Liver (tissue), 9 donors: Measurements from ENCODE around the gene CEP63. TPM values are rescaled to one million over a fixed set of nuclear protein-coding genes. Genes with fewer than 3 reads are reported as not detected.

Experiments
- DNase-seq: peaks from one replicate; pipeline ENCODE4 v3.0.0-alpha.2; 2017; ENCODE audit warnings: low spot score
- H3K27ac ChIP-seq, 2 donors: one replicate each; pipeline ENCODE4 v1.7.0; 2013; ENCODE audit warnings: inconsistent platforms in 2 of 2, low read length in 2 of 2, control low read depth in 1 of 2, low read depth in 1 of 2, mild to moderate bottlenecking in 1 of 2
- H3K27me3 ChIP-seq, 4 donors: one replicate each; pipeline versions ENCODE4 v1.6.1 to v1.7.0; 2013; ENCODE audit warnings: low read length in 3 of 4, inconsistent platforms in 1 of 4, mild to moderate bottlenecking in 1 of 4, moderate library complexity in 1 of 4; ENCODE audit not compliant: control insufficient read depth in 4 of 4, insufficient read depth in 4 of 4
- H3K36me3 ChIP-seq, 4 donors: one replicate each; pipeline versions ENCODE4 v1.6.1 to v1.7.0; 2013; ENCODE audit warnings: low read length in 3 of 4, mild to moderate bottlenecking in 3 of 4, low read depth in 1 of 4, moderate library complexity in 1 of 4; ENCODE audit not compliant: control insufficient read depth in 4 of 4, insufficient read depth in 3 of 4
- H3K4me1 ChIP-seq, 4 donors: one replicate each; pipeline versions ENCODE4 v1.6.1 to v1.7.0; 2013; ENCODE audit warnings: low read length in 3 of 4, mild to moderate bottlenecking in 3 of 4, moderate library complexity in 1 of 4; ENCODE audit not compliant: control insufficient read depth in 4 of 4, insufficient read depth in 4 of 4
- H3K4me3 ChIP-seq, 3 donors: one replicate each; pipeline versions ENCODE4 v1.6.1 to v1.7.0; 2013; ENCODE audit warnings: low read length in 3 of 3, control low read depth in 1 of 3, low read depth in 1 of 3, mild to moderate bottlenecking in 1 of 3
- H3K9ac ChIP-seq, 2 donors: one replicate each; pipeline ENCODE4 v1.7.0; 2013; ENCODE audit warnings: low read length in 2 of 2, mild to moderate bottlenecking in 2 of 2, moderate library complexity in 2 of 2, control low read depth in 1 of 2, low read depth in 1 of 2
- H3K9me3 ChIP-seq, 4 donors: one replicate each; pipeline versions ENCODE4 v1.6.1 to v1.7.0; 2013; ENCODE audit warnings: low read length in 3 of 4; ENCODE audit not compliant: control insufficient read depth in 4 of 4
- EGR1 ChIP-seq, 2 donors: IDR thresholded peaks; 2 replicates each; pipeline ENCODE4 v1.6.1; 2016 to 2018; ENCODE audit warnings: antibody characterized with exemption in 2 of 2, low read depth in 2 of 2
- FOXA1 ChIP-seq: IDR thresholded peaks from 2 replicates; pipeline ENCODE4 v1.6.1; 2016; ENCODE audit warnings: antibody characterized with exemption
- FOXA2 ChIP-seq: IDR thresholded peaks from 2 replicates; pipeline ENCODE4 v1.6.1; 2016; ENCODE audit warnings: antibody characterized with exemption
- GABPA ChIP-seq, 2 donors: IDR thresholded peaks in 1 of 2; conservative IDR thresholded peaks in 1 of 2; 2 replicates each; pipeline ENCODE4 v1.6.1; 2016; ENCODE audit warnings: antibody characterized with exemption in 2 of 2, mild to moderate bottlenecking in 1 of 2, moderate library complexity in 1 of 2
- HNF4A ChIP-seq, 2 donors: conservative IDR thresholded peaks; 2 replicates each; pipeline ENCODE4 v1.6.1; 2016; ENCODE audit warnings: antibody characterized with exemption in 2 of 2, mild to moderate bottlenecking in 2 of 2
- HNF4G ChIP-seq: IDR thresholded peaks from 2 replicates; pipeline ENCODE4 v1.6.1; 2016; ENCODE audit warnings: antibody characterized with exemption
- JUND ChIP-seq, 2 donors: IDR thresholded peaks; 2 replicates each; pipeline ENCODE4 v1.6.1; 2016; ENCODE audit warnings: antibody characterized with exemption in 2 of 2
- MAX ChIP-seq: IDR thresholded peaks from 2 replicates; pipeline ENCODE4 v1.6.1; 2016; ENCODE audit warnings: antibody characterized with exemption
- RXRA ChIP-seq, 2 donors: IDR thresholded peaks; 2 replicates each; pipeline ENCODE4 v1.6.1; 2017 to 2018; ENCODE audit warnings: antibody characterized with exemption in 2 of 2, mild to moderate bottlenecking in 1 of 2
- SP1 ChIP-seq: IDR thresholded peaks from 2 replicates; pipeline ENCODE4 v1.6.1; 2018; ENCODE audit warnings: antibody characterized with exemption, mild to moderate bottlenecking
- YY1 ChIP-seq: IDR thresholded peaks from 2 replicates; pipeline ENCODE4 v1.6.1; 2016; ENCODE audit warnings: antibody characterized with exemption, mild to moderate bottlenecking
- ZBTB33 ChIP-seq: IDR thresholded peaks from 2 replicates; pipeline ENCODE4 v1.6.1; 2016; ENCODE audit warnings: antibody characterized with exemption
- WGBS: extraction: QIAGEN DNeasy Blood & Tissue Kit; methylation state at CpG from one replicate; pipeline ENCODE4 v1.1.7; 2013; 5-methylcytosine and 5-hydroxymethylcytosine counted together
- polyA plus RNA-seq, 2 donors: library from polyadenylated mRNA; stranded (reverse) in 1 of 2; unstranded in 1 of 2; fragments of 200-250 nt in 1 of 2; fragments of >200 nt in 1 of 2; fragmentation: Nextera tagmentation in 1 of 2; extraction: Ambion mirVana in 1 of 2; gene quantifications; one replicate each; pipeline versions ENCODE4 v1.2.1 to v1.2.3, GENCODE V29; 2013 to 2015
- total RNA-seq, 2 donors: library from RNA; depleted of rRNA; stranded (reverse); fragments of >200 nt; gene quantifications; one replicate each; pipeline ENCODE4 v1.2.3, GENCODE V29; 2014
- TF ChIP-seq, protein P1 (sequence below): IDR thresholded peaks from 2 replicates; pipeline ENCODE4 v1.6.1; 2016; ENCODE audit warnings: antibody characterized with exemption, mild to moderate bottlenecking
- TF ChIP-seq, protein P2 (sequence below): IDR thresholded peaks from 2 replicates; pipeline ENCODE4 v1.6.1; 2016; ENCODE audit warnings: antibody characterized with exemption
- TF ChIP-seq, protein P3 (sequence below): fragments of 150-350 bp; IDR thresholded peaks from 2 replicates; pipeline ENCODE4 v1.5.1; 2017; ENCODE audit warnings: improper control_type of control experiment, low read depth, low read length; ENCODE audit not compliant: missing input control
- donor health status: healthy.
- donor health status: healthy.
- donor health status: healthy.
- donor health status: healthy.
- donor health status: healthy.

Gene CEP63
- total and polyA plus RNA-seq, 4 donors = 8.1 to 16.1 (median 12.7) TPM

DNA sequence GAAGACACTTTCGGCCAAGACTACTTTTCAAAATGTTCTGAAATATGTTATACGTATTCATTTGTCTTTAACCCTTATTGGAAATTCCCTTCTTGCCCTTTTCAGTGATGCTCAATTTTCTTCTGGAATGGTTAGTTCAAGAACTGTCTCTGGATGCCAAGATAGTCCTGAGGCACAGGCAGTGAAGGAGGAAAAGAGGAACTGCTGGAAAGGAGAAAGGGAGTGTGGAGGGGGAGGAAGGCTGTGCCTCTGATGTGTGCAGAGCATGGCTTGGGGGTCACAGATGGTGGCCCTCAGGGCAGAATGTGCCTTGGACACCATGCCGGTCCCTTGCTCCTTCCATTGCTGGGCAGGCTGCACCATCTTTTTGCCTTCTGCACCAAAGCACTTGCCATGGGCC lies 73.7 kb downstream of the CEP63 start:
- Histone ChIP-seq H3K27me3 (no peaks in the 10 kb centered on the region), H3K9ac (no peak overlapping the region), H3K9me3 (no peaks in the 10 kb centered on the region), H3K36me3 (peaks cover 0 to 15% (median 12%) of the 10 kb centered on the region in 4 donors), H3K4me1 (no peaks in the 10 kb centered on the region), H3K4me3 (no peak overlapping the region), H3K27ac (no peak overlapping the region)
- TF ChIP-seq JUND (IDR thresholded peaks at IDR 0.05) (no peak), GABPA (IDR thresholded peaks at IDR 0.05 in 1 of 2, conservative IDR thresholded peaks at IDR 0.05 in 1 of 2) (no peak), HNF4A (conservative IDR thresholded peaks at IDR 0.05) (no peak), EGR1 (IDR thresholded peaks at IDR 0.05; ENCODE audit: low read depth in 2 of 2) (no peak), YY1 (no peak), RXRA (IDR thresholded peaks at IDR 0.05) (no peak), FOXA2 (no peak), MAX (no peak), HNF4G (no peak), ZBTB33 (no peak), SP1 (no peak)
- TF ChIP-seq, protein P1, sequence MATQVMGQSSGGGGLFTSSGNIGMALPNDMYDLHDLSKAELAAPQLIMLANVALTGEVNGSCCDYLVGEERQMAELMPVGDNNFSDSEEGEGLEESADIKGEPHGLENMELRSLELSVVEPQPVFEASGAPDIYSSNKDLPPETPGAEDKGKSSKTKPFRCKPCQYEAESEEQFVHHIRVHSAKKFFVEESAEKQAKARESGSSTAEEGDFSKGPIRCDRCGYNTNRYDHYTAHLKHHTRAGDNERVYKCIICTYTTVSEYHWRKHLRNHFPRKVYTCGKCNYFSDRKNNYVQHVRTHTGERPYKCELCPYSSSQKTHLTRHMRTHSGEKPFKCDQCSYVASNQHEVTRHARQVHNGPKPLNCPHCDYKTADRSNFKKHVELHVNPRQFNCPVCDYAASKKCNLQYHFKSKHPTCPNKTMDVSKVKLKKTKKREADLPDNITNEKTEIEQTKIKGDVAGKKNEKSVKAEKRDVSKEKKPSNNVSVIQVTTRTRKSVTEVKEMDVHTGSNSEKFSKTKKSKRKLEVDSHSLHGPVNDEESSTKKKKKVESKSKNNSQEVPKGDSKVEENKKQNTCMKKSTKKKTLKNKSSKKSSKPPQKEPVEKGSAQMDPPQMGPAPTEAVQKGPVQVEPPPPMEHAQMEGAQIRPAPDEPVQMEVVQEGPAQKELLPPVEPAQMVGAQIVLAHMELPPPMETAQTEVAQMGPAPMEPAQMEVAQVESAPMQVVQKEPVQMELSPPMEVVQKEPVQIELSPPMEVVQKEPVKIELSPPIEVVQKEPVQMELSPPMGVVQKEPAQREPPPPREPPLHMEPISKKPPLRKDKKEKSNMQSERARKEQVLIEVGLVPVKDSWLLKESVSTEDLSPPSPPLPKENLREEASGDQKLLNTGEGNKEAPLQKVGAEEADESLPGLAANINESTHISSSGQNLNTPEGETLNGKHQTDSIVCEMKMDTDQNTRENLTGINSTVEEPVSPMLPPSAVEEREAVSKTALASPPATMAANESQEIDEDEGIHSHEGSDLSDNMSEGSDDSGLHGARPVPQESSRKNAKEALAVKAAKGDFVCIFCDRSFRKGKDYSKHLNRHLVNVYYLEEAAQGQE = no peak
- TF ChIP-seq, protein P2, sequence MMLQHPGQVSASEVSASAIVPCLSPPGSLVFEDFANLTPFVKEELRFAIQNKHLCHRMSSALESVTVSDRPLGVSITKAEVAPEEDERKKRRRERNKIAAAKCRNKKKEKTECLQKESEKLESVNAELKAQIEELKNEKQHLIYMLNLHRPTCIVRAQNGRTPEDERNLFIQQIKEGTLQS = no peak
- no peak for DNase-seq
- WGBS = 96% methylated on average over 3 of the region's 3 CpGs

GRCh38 chr3:134562055-134562454 lies 76.2 kb downstream of the CEP63 start:
- Histone ChIP-seq H3K36me3 (peaks cover 0 to 14% (median 11%) of the 10 kb centered on the region in 4 donors), H3K9ac (no peak overlapping the region), H3K4me3 (no peak overlapping the region), H3K9me3 (no peaks in the 10 kb centered on the region), H3K27ac (no peak overlapping the region), H3K4me1 (no peaks in the 10 kb centered on the region), H3K27me3 (no peaks in the 10 kb centered on the region)
- 96% methylated on average over 4 of the region's 4 CpGs for WGBS
- DNase-seq = no peak
- TF ChIP-seq FOXA2 (no peak), FOXA1 (no peak), MAX (no peak), GABPA (IDR thresholded peaks at IDR 0.05 in 1 of 2, conservative IDR thresholded peaks at IDR 0.05 in 1 of 2) (no peak), YY1 (no peak), JUND (IDR thresholded peaks at IDR 0.05) (no peak)
- TF ChIP-seq, protein P3, sequence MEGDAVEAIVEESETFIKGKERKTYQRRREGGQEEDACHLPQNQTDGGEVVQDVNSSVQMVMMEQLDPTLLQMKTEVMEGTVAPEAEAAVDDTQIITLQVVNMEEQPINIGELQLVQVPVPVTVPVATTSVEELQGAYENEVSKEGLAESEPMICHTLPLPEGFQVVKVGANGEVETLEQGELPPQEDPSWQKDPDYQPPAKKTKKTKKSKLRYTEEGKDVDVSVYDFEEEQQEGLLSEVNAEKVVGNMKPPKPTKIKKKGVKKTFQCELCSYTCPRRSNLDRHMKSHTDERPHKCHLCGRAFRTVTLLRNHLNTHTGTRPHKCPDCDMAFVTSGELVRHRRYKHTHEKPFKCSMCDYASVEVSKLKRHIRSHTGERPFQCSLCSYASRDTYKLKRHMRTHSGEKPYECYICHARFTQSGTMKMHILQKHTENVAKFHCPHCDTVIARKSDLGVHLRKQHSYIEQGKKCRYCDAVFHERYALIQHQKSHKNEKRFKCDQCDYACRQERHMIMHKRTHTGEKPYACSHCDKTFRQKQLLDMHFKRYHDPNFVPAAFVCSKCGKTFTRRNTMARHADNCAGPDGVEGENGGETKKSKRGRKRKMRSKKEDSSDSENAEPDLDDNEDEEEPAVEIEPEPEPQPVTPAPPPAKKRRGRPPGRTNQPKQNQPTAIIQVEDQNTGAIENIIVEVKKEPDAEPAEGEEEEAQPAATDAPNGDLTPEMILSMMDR = no peak
